ENCODE results near the gene FGF18.

FGF18 gene

DNA sequence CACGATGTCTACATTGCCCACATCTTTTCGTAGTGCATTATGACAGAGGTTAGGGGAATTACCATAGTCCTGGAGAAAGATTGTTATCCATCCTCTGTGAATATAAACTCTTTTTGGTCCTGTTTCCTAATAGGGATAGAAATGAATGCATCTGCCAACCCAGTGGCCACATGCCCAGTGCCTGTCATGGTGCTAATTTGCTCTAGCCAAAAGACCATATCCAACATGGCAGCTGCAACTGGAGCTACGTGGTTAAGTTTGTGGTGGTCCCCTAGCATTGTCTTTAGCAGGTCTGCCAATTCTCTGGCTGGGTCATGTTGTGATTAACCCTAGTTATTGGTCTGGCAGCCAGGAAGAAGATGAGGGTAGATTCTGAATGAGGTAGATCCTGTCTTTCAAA lies 87.5 kb downstream of the FGF18 start:
- no peak for DNase-seq

Measured in activated gamma-delta T cell treated with Interleukin-2 at 50 U/mL for 16 hours (primary cell).